Cardiac septum (tissue), 1 donor: ENCODE data around the gene SPTAN1. TPM values are rescaled to one million over a fixed set of nuclear protein-coding genes. Genes with fewer than 3 reads are reported as not detected.
"Not testable (repeated sequence)": the region's sequence is repeated elsewhere in the genome, so short reads cannot be mapped to it uniquely, and the experiment has no call there.

Source experiments
- DNase-seq: peaks from one replicate; pipeline ENCODE4 v3.0.0-alpha.2; 2020; ENCODE audit warnings: low spot score
- intact Hi-C: fragments of 100-400 bp; cut with DNase I; formaldehyde crosslinking; loops from one replicate; pipeline ENCODE4 v1.14.0; 2022
- total RNA-seq: library from RNA; stranded (reverse); fragmentation: NEBNext Ultra II Directional; extraction: Animal tissue kit (Norgen Biotek cat#: 25700); gene quantifications from one replicate; pipeline ENCODE4 v1.2.1, GENCODE V29; 2021
- donor health status: DM: no; HTN: no; CAD: no.

Gene SPTAN1
- total RNA-seq, 1 donor from 2014 or later, result 380 TPM

DNA sequence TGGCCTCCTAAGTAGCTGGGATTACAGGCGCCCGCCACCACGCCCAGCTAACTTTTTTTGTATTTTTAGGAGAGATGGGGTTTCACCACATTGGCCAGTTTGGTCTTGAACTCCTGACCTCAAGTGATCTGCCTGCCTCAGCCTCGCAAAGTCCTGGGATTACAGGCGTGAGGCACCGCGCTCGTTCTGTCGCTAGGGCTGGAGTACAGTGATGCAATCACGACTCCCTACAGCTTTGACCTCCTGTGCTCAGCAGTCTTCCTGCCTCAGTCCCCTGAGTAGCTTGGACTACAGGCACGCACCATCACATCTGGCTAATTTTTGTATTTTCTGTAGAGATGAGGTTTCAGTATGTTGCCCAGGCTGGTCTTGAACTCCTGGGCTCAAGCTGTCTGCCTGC lies 34.5 kb downstream of the SPTAN1 start:
- DNase-seq, intact Hi-C loops: not testable (repeated sequence)

DNA sequence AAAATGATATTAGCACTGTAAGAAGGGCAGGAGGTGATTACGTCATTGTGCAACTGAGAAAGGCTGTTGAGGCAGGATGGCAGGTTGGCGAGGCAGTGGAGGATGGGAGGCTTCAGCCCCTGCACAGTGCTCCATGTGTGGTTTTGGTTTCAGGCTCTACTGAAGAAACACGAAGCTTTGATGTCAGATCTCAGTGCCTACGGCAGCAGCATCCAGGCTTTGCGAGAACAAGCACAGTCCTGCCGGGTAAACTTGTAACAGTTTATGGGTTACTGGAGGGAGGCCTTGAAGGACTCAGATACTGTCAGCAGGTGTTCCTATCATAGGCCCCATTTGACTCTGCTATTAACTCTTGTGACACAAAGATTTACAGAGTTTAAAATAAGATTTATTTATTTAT lies 35.1 kb downstream of the SPTAN1 start:
- intact Hi-C loops, result no loop called here
- DNase-seq, result no peak

- DNase-seq, result no peak
- intact Hi-C loops, result no loop called here
Observed at GRCh38 chr9:128588581-128589233, 36.3 kb downstream of the SPTAN1 start.

- no peak for DNase-seq
- intact Hi-C loops, result no loop called here
Observed at GRCh38 chr9:128593039-128593438, 40.7 kb downstream of the SPTAN1 start.

DNA sequence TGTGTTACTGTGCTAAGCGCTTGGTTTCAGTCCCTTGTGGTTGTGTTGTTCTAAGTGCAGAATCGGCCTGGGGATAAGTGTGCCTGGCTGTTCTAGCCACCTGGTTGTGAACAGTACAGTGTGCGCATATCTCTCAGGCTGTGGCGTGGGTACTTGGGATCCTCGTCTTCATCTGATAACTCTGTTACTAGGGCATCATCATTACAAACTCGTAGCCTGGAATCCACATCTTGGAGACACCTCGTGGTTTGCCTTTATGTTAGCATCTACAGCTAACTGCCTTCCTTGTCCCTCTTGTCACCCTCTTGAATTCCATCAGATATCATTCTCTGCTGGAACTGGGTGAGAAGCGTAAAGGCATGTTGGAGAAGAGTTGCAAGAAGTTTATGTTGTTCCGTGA lies 41.5 kb downstream of the SPTAN1 start:
- intact Hi-C loops, result no loop called here
- DNase-seq, result no peak

DNA sequence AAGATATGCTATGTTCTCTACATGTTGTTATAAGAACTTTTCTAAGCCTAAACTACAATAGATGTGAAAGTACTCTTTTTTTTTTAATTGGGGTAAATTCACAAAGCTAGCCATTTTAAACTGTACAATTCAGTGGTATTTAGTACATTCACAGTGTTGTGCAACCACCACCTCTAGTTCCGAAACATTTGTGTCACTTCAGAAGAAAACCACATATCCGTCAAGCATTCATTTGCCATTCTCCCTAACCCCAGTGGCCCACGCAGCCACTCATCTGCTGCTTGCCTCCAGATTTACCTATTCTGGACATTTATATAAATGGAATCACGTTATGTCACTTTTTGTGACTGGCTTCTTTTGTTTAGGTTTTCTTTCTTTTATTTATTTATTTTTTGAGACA lies 43.1 kb downstream of the SPTAN1 start:
- intact Hi-C loops, result no loop called here
- no peak for DNase-seq

DNA sequence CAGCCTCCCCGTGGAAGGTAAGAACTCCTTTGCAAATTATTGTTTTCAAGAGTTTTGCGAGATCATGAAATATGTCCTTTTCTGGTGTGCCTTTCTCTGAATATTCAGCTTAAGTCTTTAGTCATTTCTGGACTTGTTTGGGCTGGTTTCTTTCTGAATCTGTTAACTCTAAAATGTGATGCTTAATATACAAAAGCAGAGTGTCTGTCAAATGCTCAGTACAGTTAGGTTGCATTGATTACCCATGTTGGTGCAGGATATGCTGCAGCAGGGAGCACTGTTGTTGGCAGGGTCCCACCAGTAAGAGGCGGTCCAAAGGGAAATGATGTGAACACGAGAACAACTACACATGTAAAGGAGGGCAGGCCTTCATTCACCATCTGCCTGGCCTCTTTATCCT lies 47.7 kb downstream of the SPTAN1 start:
- intact Hi-C loops, result no loop called here

GRCh38 chr9:128603697-128604096 lies 51.3 kb downstream of the SPTAN1 start:
- intact Hi-C loops, result no loop called here
- no peak for DNase-seq

More for the DNA sequence above, 47.7 kb downstream of the SPTAN1 start:
- DNase-seq, result no peak

DNA sequence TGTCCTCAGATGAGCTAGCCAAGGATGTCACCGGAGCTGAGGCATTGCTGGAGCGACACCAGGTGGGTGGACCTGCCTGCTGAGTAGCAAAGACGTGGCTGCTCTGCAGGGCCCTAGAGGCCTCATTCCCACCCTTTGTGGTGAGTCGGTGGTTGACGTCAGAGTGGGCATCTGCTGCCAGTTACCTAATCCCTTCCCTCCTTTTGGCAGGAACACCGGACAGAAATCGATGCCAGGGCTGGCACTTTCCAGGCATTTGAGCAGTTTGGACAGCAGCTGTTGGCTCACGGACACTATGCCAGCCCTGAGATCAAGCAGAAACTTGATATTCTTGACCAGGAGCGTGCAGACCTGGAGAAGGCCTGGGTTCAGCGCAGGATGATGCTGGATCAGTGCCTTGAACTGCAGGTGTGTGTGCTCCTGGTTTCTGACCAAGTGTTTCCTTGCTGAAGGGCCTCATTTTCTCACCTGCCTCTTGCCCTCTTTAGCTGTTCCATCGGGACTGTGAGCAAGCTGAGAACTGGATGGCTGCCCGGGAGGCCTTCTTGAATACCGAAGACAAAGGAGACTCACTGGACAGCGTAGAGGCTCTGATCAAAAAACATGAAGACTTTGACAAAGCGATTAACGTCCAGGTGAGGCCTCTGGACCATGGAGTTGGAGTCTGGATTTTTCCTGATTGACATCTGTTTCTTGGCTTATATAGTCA lies 55.4 kb downstream of the SPTAN1 start:
- intact Hi-C loops, result no loop called here
- peak; percentile 82 for DNase-seq

GRCh38 chr9:128610897-128611296 lies 58.5 kb downstream of the SPTAN1 start:
- no peak for DNase-seq
- intact Hi-C loops, result no loop called here

GRCh38 chr9:128611600-128612394 lies 59.4 kb downstream of the SPTAN1 start:
- DNase-seq, result no peak
- intact Hi-C loops, result no loop called here

DNA sequence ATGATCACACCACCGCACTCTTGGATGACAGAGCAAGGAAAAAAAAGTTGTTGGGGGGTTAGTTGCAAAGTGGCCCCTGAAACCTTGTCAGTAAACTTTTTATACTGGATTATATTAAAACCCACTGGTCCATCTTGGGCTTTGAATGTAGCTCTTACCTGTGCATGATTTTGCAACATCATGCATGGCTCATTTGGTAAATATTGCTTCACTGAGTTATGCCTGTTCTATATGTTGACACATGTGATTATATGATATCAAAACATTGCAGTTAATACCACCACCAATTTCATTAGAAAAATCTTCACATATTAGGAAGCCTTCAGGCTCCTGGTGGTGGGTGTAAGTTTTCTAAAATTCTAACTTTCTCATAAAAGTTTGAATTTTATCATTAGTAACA lies 62.3 kb downstream of the SPTAN1 start:
- intact Hi-C loops, result no loop called here
- DNase-seq, result no peak

GRCh38 chr9:128615571-128615970 lies 63.2 kb downstream of the SPTAN1 start:
- intact Hi-C loops, result no loop called here
- no peak for DNase-seq

DNA sequence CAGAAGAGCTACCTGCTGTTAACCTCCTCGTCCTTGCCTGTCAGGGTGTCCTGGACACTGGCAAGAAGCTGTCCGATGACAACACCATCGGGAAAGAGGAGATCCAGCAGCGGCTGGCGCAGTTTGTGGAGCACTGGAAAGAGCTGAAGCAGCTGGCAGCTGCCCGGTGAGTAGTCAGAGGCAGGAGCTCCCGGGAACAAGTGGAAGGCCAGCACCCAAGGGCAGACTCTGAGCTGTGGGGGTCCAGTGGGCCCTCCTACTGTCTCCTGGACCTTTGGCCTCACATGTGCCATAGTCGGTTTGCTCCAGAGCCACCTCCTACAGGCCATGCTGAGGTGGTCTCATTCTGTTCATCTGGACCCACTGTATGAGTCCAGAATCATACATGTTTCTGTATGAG lies 65.6 kb downstream of the SPTAN1 start:
- no peak for DNase-seq
- intact Hi-C loops, result no loop called here

- no peak for DNase-seq
- intact Hi-C loops, result no loop called here
Observed at GRCh38 chr9:128619127-128619526, 66.7 kb downstream of the SPTAN1 start.

DNA sequence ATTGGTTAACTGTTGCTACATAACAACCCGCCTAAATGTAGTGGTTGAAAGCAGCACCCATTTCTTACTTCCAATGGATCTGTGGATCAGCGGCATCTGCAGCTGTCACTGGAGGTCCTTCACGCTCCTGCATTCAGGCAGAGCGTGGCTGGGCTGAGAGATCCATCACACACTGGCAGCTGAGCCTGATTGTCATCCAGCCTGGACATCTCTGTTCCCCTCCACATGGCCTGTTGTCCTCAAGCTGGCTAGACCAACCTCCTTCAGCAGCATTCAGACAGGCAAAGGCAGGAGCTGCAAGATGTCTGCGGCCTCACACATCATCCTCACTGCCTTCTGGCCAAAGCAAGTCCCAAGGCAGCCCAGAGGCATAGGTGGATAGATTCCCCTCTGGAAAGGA lies 67.4 kb downstream of the SPTAN1 start:
- intact Hi-C loops, result no loop called here
- DNase-seq, result no peak

DNA sequence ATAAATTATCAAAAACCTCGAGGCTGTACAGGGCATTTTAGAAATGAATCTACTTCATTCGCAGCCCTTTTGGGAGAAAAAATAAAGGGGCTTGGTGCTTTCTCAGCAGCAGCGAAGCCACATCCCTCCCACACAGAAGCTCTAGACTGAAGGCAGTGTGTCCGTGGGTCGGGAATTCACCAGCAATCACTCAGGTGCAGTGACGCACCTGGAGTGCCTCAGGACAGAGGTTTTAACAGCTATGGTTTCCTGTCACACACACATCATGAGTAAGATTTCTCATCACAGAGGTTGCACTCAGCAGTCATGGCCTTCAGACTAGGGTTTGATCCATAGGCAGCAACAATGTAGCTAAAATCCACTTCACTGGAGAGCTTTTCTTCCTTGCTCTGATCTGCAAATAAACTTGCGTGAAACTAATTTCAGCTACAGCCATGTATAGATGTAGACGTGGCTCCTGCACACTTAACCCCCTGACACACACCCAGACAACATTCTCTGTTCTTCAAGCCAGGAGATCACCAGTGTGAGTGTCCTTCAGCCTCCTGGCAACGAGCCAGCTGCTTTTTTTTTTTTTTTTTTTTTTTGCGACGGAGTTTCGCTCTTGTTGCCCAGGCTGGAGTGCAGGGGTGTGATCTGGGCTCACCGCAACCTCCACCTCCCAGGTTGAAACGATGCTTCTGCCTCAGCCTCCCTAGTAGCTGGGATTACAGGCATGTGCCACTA lies 69.5 kb downstream of the SPTAN1 start:
- intact Hi-C loops, result no loop called here
- no peak for DNase-seq

- no peak for DNase-seq
- intact Hi-C loops, result no loop called here
Observed at GRCh38 chr9:128624566-128624965, 72.2 kb downstream of the SPTAN1 start.

- no peak for DNase-seq
- intact Hi-C loops, result no loop called here
Observed at GRCh38 chr9:128625391-128626146, 73.2 kb downstream of the SPTAN1 start.
